ENCODE data around the gene SLC4A3. TPM values are rescaled to one million over a fixed set of nuclear protein-coding genes. Genes with fewer than 3 reads are reported as not detected.

Gene SLC4A3
- total and polyA plus RNA-seq, 2 of the 13 experiments (the other 11 are each of a cell fraction or from before 2014, with no cell fraction given), result 0.18 to 0.95 TPM

DNA sequence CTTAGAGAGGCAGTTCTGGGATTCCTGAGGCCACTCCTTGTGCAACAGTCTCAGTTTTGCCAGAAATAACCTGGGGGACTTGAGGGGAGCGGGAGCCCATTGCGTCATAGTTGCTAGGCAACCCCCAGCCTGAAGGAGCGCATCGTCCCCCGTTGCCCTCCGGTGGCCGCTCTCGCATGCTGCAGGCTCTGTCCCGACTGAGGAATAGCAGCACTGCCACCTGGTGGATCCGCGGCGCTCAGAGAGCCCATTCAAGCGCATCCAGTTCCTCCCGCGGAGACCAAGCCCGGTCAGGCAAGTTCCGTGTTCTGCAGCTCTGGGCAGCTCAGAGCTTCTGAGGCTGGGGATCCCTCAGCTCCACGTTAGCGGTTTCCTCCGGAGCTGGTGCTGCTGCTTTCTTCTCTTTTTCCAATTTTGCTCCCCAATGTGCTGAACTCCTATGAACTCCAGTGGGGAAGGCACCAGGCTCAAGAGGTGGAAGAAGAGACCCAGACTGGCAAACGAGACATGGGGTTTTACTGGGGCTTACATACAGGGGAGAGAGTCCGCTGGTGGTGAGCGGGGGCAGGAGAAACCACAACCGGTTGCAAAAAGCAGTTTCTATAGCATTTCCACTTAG, 15.1 kb downstream of the SLC4A3 start (continued):
- TF ChIP-seq GTF2F1 (IDR thresholded peaks at IDR 0.05; ENCODE audit: low read length) (0 out of 2 replicates have a peak, but pooled peaks have one; percentile 32), ZNF556 (CRISPR knock-in tag; IDR thresholded peaks at IDR 0.05; ENCODE audit: borderline replicate concordance) (peak; percentile 36; the same call in 1 of the 2 replicates), ZBTB3 (CRISPR knock-in tag; IDR thresholded peaks at IDR 0.05; ENCODE audit: borderline replicate concordance, low read depth) (no peak), NCOR1 (IDR thresholded peaks at IDR 0.05; ENCODE audit: borderline replicate concordance, low read length) (no peak), GATA4 (IDR thresholded peaks at IDR 0.05; ENCODE audit: borderline replicate concordance, low read depth) (no peak), JDP2 (CRISPR knock-in tag; IDR thresholded peaks at IDR 0.05; ENCODE audit: borderline replicate concordance) (no peak), KDM4B (CRISPR knock-in tag; IDR thresholded peaks at IDR 0.05) (peak; percentile 97), POGZ (CRISPR knock-in tag; IDR thresholded peaks at IDR 0.05) (peak; percentile 70), TFDP2 (CRISPR knock-in tag; IDR thresholded peaks at IDR 0.05) (0 out of 2 replicates have a peak, but pooled peaks have one; percentile 60), ZHX2 (IDR thresholded peaks at IDR 0.05; ENCODE audit: low read depth) (no peak), ZHX2 (CRISPR knock-in tag; IDR thresholded peaks at IDR 0.05; ENCODE audit: borderline replicate concordance) (no peak), ZNF263 (CRISPR knock-in tag; IDR thresholded peaks at IDR 0.05) (peak; percentile 71), DMAP1 (CRISPR knock-in tag; IDR thresholded peaks at IDR 0.05) (0 out of 2 replicates have a peak, but pooled peaks have one; percentile 42), NCOA2 (CRISPR knock-in tag; IDR thresholded peaks at IDR 0.05) (peak; percentile 46; the same call in 1 of the 2 replicates), ZNF160 (CRISPR knock-in tag; IDR thresholded peaks at IDR 0.05) (peak; percentile 81; the same call in 1 of the 2 replicates), GTF3A (CRISPR knock-in tag; conservative IDR thresholded peaks at IDR 0.05) (no peak), SP1 (IDR thresholded peaks at IDR 0.05) (no peak), SP1 (CRISPR knock-in tag; IDR thresholded peaks at IDR 0.05) (peak; percentile 63; the same call in 1 of the 2 replicates), IKZF5 (CRISPR knock-in tag; IDR thresholded peaks at IDR 0.05) (peak; percentile 94)
- TF ChIP-seq, protein P1, sequence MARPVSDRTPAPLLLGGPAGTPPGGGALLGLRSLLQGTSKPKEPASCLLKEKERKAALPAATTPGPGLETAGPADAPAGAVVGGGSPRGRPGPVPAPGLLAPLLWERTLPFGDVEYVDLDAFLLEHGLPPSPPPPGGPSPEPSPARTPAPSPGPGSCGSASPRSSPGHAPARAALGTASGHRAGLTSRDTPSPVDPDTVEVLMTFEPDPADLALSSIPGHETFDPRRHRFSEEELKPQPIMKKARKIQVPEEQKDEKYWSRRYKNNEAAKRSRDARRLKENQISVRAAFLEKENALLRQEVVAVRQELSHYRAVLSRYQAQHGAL (CRISPR knock-in tag; IDR thresholded peaks at IDR 0.05; ENCODE audit: not compliant biosample characterization), result no peak
- TF ChIP-seq, protein P2, sequence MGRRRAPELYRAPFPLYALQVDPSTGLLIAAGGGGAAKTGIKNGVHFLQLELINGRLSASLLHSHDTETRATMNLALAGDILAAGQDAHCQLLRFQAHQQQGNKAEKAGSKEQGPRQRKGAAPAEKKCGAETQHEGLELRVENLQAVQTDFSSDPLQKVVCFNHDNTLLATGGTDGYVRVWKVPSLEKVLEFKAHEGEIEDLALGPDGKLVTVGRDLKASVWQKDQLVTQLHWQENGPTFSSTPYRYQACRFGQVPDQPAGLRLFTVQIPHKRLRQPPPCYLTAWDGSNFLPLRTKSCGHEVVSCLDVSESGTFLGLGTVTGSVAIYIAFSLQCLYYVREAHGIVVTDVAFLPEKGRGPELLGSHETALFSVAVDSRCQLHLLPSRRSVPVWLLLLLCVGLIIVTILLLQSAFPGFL (CRISPR knock-in tag; IDR thresholded peaks at IDR 0.05), result no peak
